GM23338 (cell line): ENCODE data around the gene ACD.

Experiments
- EZH2 ChIP-seq: fragments of 200-600 bp; sonication (generic); IDR thresholded peaks from one replicate; pipeline ENCODE4 v1.8.0; 2017; ENCODE audit warnings: antibody characterized with exemption, mild to moderate bottlenecking, low read depth; ENCODE audit not compliant: unreplicated experiment
- JUNB ChIP-seq: IDR thresholded peaks from one replicate; pipeline ENCODE4 v1.6.1; 2016; ENCODE audit warnings: antibody characterized with exemption; ENCODE audit not compliant: unreplicated experiment
- POLR2AphosphoS5 ChIP-seq: IDR thresholded peaks from 2 replicates; pipeline ENCODE4 v1.6.1; 2016; ENCODE audit warnings: antibody characterized with exemption, low read depth
- TF ChIP-seq, protein P1 (sequence below), 2 experiments: fragments of 200-600 bp in 1 of 2; sonication (generic) in 1 of 2; conservative IDR thresholded peaks; 2 replicates each; pipeline versions ENCODE4 v1.5.1 to v1.6.1; 2016 to 2017; ENCODE audit warnings: antibody characterized with exemption in 2 of 2, low read depth in 2 of 2, mild to moderate bottlenecking in 2 of 2, moderate library complexity in 1 of 2

DNA sequence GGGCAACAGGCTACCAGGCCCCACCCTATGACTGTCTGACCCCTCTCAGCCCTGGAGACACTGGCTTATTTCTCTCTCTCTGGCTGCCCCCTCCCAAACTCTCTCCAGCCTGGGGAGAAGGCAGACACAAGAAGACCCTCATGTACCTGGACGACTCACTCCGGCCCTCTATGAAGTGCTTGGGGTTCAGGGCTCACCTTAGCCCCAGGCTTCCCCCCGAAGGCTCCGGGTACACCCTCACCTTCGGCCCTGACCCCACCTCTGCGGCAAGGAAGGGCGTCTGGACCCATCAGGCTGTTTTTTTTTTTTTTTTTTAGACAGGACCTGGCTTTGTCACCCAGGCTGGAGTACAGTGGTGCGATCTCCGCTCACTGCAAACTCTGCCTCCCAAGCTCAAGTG is 16.0 kb downstream of the ACD start:
- TF ChIP-seq, protein P1, sequence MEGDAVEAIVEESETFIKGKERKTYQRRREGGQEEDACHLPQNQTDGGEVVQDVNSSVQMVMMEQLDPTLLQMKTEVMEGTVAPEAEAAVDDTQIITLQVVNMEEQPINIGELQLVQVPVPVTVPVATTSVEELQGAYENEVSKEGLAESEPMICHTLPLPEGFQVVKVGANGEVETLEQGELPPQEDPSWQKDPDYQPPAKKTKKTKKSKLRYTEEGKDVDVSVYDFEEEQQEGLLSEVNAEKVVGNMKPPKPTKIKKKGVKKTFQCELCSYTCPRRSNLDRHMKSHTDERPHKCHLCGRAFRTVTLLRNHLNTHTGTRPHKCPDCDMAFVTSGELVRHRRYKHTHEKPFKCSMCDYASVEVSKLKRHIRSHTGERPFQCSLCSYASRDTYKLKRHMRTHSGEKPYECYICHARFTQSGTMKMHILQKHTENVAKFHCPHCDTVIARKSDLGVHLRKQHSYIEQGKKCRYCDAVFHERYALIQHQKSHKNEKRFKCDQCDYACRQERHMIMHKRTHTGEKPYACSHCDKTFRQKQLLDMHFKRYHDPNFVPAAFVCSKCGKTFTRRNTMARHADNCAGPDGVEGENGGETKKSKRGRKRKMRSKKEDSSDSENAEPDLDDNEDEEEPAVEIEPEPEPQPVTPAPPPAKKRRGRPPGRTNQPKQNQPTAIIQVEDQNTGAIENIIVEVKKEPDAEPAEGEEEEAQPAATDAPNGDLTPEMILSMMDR (conservative IDR thresholded peaks at IDR 0.05; ENCODE audit: low read depth in 2 of 2): no peak
- no peak for TF ChIP-seq EZH2
- no peak for TF ChIP-seq JUNB
- no peak for TF ChIP-seq POLR2AphosphoS5
